HEK293 (cell line): ENCODE data around the gene GDA.

Source experiments
- REST ChIP-seq: fragments of 450-650 bp; formaldehyde crosslinking; IDR thresholded peaks from 2 replicates; pipeline ENCODE4 v1.5.1; 2016; ENCODE audit warnings: missing biosample characterization, missing genetic modification characterization
- ZBTB17 ChIP-seq: fragments of 450-650 bp; formaldehyde crosslinking; IDR thresholded peaks from 2 replicates; pipeline ENCODE4 v1.5.1; 2016; ENCODE audit warnings: missing biosample characterization, missing genetic modification characterization
- TF ChIP-seq, protein P1 (sequence below): fragments of 450-650 bp; formaldehyde crosslinking; IDR thresholded peaks from 2 replicates; pipeline ENCODE4 v1.5.1; 2016; ENCODE audit warnings: missing biosample characterization, missing genetic modification characterization

- TF ChIP-seq ZBTB17: no peak
- TF ChIP-seq, protein P1, sequence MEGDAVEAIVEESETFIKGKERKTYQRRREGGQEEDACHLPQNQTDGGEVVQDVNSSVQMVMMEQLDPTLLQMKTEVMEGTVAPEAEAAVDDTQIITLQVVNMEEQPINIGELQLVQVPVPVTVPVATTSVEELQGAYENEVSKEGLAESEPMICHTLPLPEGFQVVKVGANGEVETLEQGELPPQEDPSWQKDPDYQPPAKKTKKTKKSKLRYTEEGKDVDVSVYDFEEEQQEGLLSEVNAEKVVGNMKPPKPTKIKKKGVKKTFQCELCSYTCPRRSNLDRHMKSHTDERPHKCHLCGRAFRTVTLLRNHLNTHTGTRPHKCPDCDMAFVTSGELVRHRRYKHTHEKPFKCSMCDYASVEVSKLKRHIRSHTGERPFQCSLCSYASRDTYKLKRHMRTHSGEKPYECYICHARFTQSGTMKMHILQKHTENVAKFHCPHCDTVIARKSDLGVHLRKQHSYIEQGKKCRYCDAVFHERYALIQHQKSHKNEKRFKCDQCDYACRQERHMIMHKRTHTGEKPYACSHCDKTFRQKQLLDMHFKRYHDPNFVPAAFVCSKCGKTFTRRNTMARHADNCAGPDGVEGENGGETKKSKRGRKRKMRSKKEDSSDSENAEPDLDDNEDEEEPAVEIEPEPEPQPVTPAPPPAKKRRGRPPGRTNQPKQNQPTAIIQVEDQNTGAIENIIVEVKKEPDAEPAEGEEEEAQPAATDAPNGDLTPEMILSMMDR (tag by site-specific recombination): no peak
- no peak for TF ChIP-seq REST (tag by site-specific recombination)
Observed at GRCh38 chr9:72130321-72130720, 18.9 kb upstream of the GDA start.
